PC-3 (cell line): ENCODE measurements around the gene MAP2K2.

Experiments
- EZH2 ChIP-seq: fragments of 300-600 bp; sonication (generic); IDR thresholded peaks from one replicate; pipeline ENCODE4 v1.6.1; 2017; ENCODE audit warnings: antibody characterized with exemption, mild to moderate bottlenecking, low read length; ENCODE audit not compliant: unreplicated experiment
- EZH2phosphoT487 ChIP-seq: fragments of 300-600 bp; sonication (generic); IDR thresholded peaks from 2 replicates; pipeline ENCODE4 v1.6.1; 2018; ENCODE audit warnings: mild to moderate bottlenecking, antibody characterized with exemption, low read length, borderline replicate concordance
- TF ChIP-seq, protein P1 (sequence below): fragments of 300-600 bp; sonication (generic); conservative IDR thresholded peaks from 2 replicates; pipeline ENCODE4 v1.5.1; 2017; ENCODE audit warnings: antibody characterized with exemption, low read depth, mild to moderate bottlenecking, low read length

DNA sequence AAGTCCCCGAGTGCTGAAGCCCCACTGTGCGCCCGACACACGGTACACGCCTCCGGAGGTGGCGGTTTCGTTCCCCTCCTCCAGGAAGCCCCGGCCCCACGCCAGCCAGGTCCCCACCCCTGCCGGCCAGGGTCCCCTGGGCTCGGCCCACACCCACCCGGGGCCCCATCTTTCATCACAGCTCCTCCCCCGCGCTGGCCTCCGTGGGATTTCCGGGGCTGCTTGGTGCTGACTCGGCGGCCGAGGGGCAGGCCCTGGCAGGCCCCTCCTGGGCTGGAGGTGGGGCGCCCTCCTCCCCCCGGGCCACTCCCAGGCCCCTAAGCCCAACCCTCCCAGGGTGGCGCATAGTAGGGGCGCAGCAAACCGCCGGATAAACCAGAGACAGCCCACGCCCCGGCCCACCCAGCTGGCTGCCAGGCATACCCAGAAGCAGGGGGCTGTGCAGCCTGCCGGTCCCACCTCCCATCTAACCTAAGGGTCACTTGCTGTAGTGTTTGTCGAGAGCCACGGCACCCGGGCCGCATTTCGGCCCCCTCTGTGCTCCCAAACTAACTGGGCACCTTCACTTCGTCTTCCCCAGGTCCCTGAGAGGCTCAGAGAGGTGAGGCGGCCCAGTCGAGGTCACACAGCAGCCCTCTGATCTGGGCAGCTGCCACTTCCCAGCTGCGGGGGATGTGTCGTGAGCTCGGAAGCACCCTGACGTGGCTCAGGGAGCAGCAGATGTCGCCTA, 63.9 kb downstream of the MAP2K2 start:
- TF ChIP-seq, protein P1, sequence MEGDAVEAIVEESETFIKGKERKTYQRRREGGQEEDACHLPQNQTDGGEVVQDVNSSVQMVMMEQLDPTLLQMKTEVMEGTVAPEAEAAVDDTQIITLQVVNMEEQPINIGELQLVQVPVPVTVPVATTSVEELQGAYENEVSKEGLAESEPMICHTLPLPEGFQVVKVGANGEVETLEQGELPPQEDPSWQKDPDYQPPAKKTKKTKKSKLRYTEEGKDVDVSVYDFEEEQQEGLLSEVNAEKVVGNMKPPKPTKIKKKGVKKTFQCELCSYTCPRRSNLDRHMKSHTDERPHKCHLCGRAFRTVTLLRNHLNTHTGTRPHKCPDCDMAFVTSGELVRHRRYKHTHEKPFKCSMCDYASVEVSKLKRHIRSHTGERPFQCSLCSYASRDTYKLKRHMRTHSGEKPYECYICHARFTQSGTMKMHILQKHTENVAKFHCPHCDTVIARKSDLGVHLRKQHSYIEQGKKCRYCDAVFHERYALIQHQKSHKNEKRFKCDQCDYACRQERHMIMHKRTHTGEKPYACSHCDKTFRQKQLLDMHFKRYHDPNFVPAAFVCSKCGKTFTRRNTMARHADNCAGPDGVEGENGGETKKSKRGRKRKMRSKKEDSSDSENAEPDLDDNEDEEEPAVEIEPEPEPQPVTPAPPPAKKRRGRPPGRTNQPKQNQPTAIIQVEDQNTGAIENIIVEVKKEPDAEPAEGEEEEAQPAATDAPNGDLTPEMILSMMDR = no peak
- TF ChIP-seq EZH2phosphoT487 (no peak), EZH2 (no peak)
